Activated naive CD8-positive, alpha-beta T cell (primary cell): ENCODE results near the gene ZNF516.

ENCODE experiments used
- H3K27ac Mint-ChIP-seq: one replicate; pipeline ENCODE4 v1.8.0; 2021; ENCODE audit warnings: mixed read lengths
- H3K27me3 Mint-ChIP-seq: one replicate; pipeline ENCODE4 v1.8.0; 2021; ENCODE audit warnings: mixed read lengths
- H3K36me3 Mint-ChIP-seq: one replicate; pipeline ENCODE4 v1.8.0; 2021; ENCODE audit warnings: mixed read lengths
- H3K4me1 Mint-ChIP-seq: one replicate; pipeline ENCODE4 v1.8.0; 2021; ENCODE audit warnings: low read depth, mixed read lengths
- H3K4me3 Mint-ChIP-seq: one replicate; pipeline ENCODE4 v1.8.0; 2021; ENCODE audit warnings: mild to moderate bottlenecking, mixed read lengths
- H3K9me3 Mint-ChIP-seq: one replicate; pipeline ENCODE4 v1.8.0; 2021; ENCODE audit warnings: low read depth, mixed read lengths

Gene ZNF516

DNA sequence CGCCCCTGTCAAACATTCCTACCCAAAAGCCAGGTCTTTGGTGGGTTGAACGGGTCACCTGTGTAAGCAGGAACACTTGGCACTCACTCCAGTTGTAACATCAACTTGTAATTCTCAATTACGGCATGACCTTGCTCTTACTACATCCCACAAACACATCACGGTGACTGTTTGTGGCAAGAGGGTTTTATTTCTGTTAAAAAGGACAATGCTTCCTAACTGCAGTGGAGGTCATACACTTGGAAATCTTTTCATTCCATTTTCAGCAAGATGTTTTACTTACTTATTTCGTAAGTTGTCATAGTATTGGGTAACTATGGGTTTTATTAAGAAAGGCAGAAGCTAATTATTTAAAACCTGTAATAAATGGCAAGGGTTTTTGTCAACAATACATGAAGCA lies 126.1 kb downstream of the ZNF516 start:
- Mint-ChIP-seq H3K36me3 (peaks cover 11% of the 10 kb centered on the region), H3K27me3 (no peaks in the 10 kb centered on the region), H3K4me3 (no peak overlapping the region), H3K9me3 (no peaks in the 10 kb centered on the region), H3K27ac (no peak overlapping the region), H3K4me1 (peaks cover 21% of the 10 kb centered on the region)

DNA sequence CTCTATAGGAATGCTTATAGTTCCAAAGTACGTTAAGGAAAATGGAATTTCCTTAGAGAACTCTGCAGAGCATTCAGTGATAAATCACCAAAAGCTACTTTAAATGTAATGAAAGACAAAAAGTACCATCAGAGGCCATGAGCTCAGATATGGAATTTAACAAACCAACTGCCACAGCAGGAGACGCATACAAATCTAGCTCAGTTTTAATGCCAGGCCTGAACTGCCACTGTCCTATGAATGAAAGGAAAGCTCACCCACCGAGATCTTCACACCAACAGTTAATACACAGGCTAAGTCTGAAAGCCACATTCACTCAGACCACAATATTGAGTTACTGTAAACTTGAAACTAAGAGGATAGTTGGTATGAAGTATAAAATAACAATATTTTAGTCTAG lies 126.8 kb downstream of the ZNF516 start:
- no peak overlapping the region for H3K4me3 Mint-ChIP-seq
- no peak overlapping the region for H3K27ac Mint-ChIP-seq
- no peaks in the 10 kb centered on the region for H3K9me3 Mint-ChIP-seq
- H3K27me3 Mint-ChIP-seq: no peaks in the 10 kb centered on the region
- H3K4me1 Mint-ChIP-seq: peaks cover 16% of the 10 kb centered on the region
- peaks cover 13% of the 10 kb centered on the region for H3K36me3 Mint-ChIP-seq

DNA sequence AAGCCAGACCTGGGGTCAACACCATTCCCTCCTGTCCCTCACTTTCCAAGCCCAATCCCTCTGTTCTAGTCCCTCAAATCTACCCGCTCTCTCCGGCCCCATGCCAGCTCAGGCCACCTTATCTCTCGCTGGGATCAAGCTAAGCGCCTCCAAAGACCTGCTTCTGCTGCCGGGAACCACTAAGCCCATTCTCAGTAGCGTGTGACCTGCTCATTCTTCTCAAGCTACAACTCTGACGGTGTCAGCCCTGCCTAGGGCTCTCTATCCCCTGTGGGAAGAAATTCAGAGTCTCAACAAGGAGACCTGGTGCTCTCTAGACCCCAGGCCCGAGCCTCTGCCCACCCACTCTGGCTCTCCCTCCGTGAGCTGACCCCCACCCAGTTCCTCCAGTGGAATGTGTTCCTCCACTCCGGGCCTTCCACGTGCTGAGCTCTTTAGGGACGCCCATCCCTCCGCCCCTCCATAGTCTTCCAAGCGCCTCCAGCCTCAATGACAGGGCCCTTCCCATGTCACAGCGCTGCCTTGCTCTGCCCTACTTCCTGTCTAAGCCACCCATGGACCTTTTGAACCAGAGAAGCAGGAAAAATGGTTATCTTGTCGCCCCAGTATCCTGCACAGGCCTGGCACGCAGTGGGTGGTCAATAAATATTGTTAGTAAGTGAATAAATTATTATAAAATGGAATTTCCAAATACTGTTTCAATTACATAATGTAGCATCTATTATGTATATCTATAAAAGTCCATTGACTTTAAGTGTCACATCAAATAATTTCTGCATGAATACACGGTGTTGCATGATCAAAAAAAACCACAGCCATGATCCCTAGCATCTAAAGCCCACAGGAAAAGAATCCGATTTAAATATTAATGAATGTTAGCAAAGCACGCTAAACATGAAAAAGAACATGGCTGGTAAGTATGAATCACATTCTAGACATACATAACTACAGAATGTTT lies 127.6 kb downstream of the ZNF516 start:
- Mint-ChIP-seq H3K27me3 (no peaks in the 10 kb centered on the region), H3K4me3 (no peak overlapping the region), H3K36me3 (peaks cover 20% of the 10 kb centered on the region), H3K4me1 (peaks cover 9% of the 10 kb centered on the region), H3K27ac (no peak overlapping the region), H3K9me3 (no peaks in the 10 kb centered on the region)

DNA sequence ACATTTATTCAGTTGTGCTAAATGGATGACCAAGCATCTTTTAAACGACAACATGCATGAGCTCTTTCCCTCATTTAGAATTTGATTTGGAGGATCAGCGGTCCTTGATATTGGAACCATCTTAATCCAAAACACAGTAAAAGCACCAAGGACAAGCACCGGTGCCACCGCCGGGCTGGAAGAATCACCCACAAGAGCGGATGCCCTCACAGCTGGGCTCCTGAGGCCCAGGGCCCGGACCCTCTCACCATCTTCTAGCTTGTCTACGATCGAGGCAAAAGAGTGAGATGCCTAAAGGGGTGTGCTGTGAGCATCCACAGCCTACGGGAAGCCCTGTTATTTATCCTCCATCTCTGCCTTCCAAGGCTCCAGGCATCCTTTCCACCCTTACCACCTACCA lies 129.5 kb downstream of the ZNF516 start:
- no peaks in the 10 kb centered on the region for H3K27me3 Mint-ChIP-seq
- peaks cover 15% of the 10 kb centered on the region for H3K36me3 Mint-ChIP-seq
- H3K4me1 Mint-ChIP-seq: peaks cover 8% of the 10 kb centered on the region
- H3K4me3 Mint-ChIP-seq: no peak overlapping the region
- H3K9me3 Mint-ChIP-seq: no peaks in the 10 kb centered on the region
- no peak overlapping the region for H3K27ac Mint-ChIP-seq

DNA sequence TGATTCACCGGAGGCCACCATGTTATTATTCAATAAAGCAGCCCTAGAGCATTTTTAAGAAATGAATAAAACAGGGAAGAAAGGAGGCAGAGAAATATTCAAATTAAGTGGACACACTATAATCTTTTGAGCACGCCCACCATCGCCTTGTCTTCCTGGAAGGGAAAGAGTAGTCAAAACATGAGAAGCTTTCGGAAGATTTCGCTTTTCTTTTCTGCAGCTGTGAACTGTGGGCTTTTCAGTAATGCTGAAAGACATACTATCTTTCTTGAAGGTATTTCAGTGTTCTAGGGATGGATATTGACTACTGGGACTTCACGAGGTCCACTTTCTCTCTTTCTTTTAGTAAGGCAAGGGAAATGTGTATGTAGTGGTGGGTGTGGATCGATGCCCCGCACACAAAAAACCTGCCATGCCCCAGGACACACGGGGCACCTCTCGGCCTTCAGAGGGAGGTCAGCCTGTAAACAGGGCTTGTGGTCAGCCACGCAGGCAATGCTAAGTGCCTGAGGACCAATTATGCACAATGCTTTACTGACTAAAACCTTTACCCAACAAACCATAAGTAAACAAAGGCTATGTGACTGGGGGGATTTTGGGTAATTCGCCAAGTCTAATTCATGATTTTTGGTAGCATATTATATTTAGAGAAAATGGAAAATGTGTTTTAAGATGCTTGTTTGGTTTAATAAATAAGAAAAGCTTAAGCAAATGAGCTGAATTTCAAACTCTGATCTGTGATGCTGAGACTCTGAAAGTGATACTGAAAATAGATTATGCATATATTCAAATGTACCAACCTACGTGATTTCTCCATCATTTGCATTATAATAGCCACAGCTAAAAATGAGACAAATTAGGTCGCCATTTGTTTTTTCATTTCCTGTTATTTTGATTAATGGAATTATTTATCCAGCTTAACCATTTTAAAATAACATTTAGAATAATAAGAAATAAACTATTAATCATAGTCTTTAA lies 130.5 kb downstream of the ZNF516 start:
- H3K9me3 Mint-ChIP-seq: no peaks in the 10 kb centered on the region

DNA sequence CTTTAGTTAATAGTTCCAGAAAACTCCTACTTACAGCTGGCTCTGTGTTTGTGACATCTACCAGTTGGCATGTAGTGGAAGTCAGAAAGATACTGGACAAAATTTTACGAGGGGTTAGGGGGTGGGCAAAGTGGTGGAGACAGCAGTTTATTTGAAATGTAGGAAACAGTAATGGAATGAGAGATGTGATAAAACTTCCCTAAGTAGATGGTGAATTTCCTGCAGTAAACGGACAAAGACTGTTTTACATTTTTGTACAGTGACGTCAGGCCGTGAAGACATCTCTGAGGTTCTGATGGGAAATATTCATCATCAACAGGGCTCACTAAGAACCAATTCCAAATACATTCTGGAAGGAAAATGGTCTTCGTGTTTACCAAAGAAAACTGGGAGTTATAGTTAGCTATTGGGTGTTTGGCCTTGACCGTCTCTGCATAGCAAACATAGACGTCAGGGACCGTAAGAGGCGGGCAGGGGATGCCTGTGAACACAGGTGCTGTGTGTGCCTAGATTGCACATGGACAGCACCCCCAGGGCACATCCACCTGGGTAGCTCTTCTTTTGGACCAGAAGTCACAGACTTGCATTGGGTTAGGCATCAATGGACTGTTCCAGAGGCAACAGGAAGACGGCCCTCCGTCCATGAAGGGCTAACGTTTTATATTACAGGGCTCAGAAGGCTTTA lies 131.5 kb downstream of the ZNF516 start:
- Mint-ChIP-seq H3K27ac (no peak overlapping the region), H3K27me3 (no peaks in the 10 kb centered on the region), H3K9me3 (no peaks in the 10 kb centered on the region), H3K36me3 (peaks cover 13% of the 10 kb centered on the region), H3K4me1 (peaks cover 6% of the 10 kb centered on the region), H3K4me3 (no peak overlapping the region)

More for the DNA sequence above, 130.5 kb downstream of the ZNF516 start:
- Mint-ChIP-seq H3K4me3 (no peak overlapping the region), H3K27ac (no peak overlapping the region), H3K27me3 (no peaks in the 10 kb centered on the region), H3K36me3 (peaks cover 11% of the 10 kb centered on the region), H3K4me1 (peaks cover 8% of the 10 kb centered on the region)

DNA sequence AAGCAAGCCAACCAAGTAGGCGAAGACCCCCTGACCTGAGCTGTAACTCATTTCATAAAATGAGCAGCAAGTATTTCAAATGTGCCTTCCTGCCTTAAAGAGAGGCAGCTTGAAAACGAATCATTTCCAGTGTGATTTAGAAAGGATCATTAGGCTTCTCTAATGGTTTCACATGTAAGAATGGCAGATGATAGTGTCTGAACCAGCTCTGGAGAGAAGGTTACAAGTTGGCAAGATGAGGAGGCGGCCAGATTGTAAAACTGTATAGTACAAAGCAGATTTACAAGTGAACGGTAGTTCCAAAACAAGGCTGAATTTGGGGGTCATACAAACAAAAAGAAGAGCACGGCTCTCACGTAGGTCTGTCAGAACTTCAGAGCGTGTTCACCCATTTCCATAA lies 132.4 kb downstream of the ZNF516 start:
- Mint-ChIP-seq H3K36me3 (peaks cover 13% of the 10 kb centered on the region), H3K27ac (no peak overlapping the region), H3K4me1 (peaks cover 6% of the 10 kb centered on the region), H3K27me3 (no peaks in the 10 kb centered on the region), H3K4me3 (no peak overlapping the region), H3K9me3 (no peaks in the 10 kb centered on the region)

DNA sequence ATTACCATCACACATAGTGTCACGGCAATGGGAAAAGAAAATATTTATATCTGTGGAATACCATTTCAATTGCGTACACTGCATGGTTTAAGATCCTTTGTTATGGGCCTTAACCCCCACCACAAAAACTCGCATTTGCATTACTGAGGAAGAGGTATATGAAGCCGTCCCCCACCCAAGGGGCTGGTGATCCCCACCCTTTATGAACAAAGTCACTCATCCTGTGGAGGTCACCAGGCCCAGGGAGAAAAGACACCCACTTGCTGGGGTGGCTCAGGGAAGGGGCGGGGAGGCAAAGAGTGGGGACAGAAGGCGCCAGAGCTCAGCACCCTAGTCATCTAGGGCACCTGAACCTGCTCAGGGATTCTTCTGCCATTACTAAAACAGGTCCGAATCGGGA lies 133.8 kb downstream of the ZNF516 start:
- Mint-ChIP-seq H3K27me3 (no peaks in the 10 kb centered on the region), H3K27ac (no peak overlapping the region), H3K9me3 (no peaks in the 10 kb centered on the region), H3K4me3 (no peak overlapping the region), H3K4me1 (peaks cover 6% of the 10 kb centered on the region), H3K36me3 (peaks cover 15% of the 10 kb centered on the region)

DNA sequence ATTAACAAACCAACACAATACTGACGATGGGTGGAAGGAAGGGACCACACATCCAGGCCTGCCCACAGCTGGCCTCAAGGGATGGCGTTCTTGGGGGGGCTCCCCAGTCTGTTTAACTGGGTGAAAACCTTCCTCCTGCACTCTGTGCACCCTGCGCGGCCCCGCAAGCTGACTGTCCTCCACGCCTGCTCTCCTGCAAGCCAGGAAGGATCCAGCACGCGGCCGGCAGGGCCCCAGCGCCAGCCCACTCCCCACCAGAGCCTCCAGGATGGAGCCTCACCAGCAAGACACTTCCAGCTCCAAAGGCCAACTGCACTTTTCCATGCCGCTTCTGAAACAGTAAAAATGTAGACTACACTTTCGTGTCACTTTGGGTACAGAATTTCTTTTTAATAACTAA lies 135.1 kb downstream of the ZNF516 start:
- Mint-ChIP-seq H3K9me3 (no peaks in the 10 kb centered on the region), H3K27me3 (no peaks in the 10 kb centered on the region), H3K27ac (no peak overlapping the region), H3K36me3 (peaks cover 20% of the 10 kb centered on the region), H3K4me3 (no peak overlapping the region), H3K4me1 (peaks cover 6% of the 10 kb centered on the region)

DNA sequence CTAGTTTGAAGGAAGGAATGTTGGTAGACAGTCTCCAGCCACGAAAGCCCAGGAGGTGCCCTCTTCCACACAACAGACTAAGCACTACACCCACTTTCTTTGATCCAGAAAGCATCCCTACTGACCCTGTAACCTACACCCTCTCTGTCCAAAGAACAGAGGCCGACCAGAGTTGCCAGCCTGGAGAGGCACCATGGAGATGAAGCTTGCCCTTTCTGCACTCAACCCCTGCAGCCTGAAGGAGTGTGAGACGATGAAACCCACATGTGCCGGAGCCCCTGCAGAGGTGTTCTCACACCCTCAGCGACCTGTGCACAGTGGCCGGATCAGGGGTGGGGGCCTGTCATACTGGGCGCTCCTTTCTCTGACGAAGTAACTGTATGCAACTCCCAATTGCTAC lies 136.3 kb downstream of the ZNF516 start:
- Mint-ChIP-seq H3K4me1 (peaks cover under 1% of the 10 kb centered on the region), H3K27me3 (no peaks in the 10 kb centered on the region), H3K27ac (no peak overlapping the region), H3K9me3 (peaks cover 6% of the 10 kb centered on the region), H3K36me3 (peaks cover 23% of the 10 kb centered on the region), H3K4me3 (no peak overlapping the region)

DNA sequence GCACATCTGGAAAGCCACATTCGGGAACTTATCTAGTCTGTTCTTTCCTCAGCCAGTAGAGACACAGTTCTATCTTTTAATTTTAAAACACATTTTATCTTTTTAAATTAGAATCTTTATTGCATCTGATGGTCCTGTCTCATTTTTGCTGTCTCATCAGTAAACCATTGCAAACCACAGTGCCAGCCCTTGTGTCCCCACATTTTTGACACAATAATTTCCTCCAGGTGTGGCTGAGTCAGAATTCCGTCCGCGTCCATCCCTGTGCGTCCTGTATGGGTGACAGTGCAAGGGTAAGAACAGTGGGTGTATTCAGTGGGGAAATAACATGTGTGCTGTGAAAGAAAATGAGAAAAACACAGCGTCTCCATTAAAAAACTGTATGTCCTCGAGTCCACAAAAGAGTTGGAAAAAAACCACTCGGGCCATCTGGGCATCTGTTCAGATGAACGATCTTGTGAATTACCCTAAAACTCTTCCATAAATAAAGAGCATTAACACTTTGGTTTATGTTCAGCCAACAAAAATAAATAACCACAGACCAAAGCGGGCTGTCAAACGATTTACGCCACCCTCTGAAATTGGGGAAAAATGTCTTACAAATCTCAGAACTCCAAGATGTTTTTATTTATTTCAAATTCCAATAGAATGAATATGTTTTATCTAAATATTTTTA lies 137.3 kb downstream of the ZNF516 start:
- peaks cover 15% of the 10 kb centered on the region for H3K36me3 Mint-ChIP-seq
- H3K27ac Mint-ChIP-seq: no peak overlapping the region
- no peaks in the 10 kb centered on the region for H3K27me3 Mint-ChIP-seq
- no peak overlapping the region for H3K4me3 Mint-ChIP-seq
- peaks cover 6% of the 10 kb centered on the region for H3K9me3 Mint-ChIP-seq
- no peaks in the 10 kb centered on the region for H3K4me1 Mint-ChIP-seq

DNA sequence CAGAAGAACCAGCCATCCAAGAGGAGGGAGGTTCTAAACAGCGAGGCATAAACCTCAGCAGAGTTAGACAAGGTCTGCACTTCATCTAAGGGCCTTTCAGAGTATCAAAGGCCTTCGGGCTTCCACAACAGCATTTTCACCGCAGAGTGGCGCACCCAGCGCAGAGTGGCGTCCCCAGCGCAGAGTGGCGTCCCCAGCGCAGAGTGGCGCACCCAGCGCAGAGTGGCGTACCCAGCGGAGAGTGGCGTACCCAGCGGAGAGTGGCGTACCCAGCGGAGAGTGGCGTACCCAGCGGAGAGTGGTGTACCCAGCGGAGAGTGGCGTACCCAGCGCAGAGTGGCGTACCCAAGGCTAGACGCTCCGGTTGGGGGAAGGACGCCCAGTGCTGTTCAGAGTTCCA lies 137.9 kb downstream of the ZNF516 start:
- Mint-ChIP-seq H3K9me3 (peaks cover 6% of the 10 kb centered on the region), H3K27me3 (no peaks in the 10 kb centered on the region), H3K4me3 (no peak overlapping the region), H3K36me3 (peaks cover 14% of the 10 kb centered on the region), H3K27ac (no peak overlapping the region), H3K4me1 (no peaks in the 10 kb centered on the region)

DNA sequence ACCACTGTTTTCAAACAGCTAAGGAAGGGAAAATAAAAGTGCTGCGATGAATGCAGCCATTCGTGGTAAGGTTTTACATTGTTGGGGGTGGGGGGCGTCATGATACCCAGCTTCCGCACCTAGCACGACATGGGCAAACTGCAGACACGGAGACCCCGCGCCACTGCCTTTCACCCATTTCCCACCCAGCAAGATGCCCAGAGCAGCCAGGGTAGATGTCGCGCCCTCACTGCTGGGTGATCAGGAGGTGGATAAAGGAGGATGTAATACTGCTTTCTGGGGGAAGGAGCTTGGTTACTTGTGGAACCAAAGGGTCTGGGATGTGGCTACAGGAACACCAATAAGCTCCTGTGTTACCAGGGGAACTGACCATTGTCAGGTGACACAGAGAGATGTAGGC lies 138.4 kb downstream of the ZNF516 start:
- Mint-ChIP-seq H3K27me3 (no peaks in the 10 kb centered on the region), H3K9me3 (peaks cover 6% of the 10 kb centered on the region), H3K4me3 (no peak overlapping the region), H3K4me1 (no peaks in the 10 kb centered on the region), H3K27ac (no peak overlapping the region), H3K36me3 (peaks cover 14% of the 10 kb centered on the region)

DNA sequence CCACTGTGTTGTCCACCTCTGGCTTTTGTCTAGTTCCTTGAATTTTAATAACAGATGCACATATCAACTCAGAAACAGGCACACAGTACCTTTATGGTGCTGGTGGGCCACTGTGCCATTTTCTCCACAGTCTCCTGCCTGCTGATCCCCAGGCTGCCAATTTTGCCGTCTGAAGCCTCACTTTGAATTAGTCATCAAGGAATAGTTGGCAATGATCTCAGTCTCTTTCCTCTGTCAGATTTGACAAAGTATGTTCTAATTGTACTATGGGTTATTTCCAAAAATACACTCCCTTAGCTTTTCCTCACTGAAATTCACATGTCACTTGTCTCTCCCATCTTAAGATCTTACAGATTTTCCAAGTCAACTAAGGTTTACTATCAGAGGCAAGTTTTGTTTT lies 140.7 kb downstream of the ZNF516 start:
- Mint-ChIP-seq H3K9me3 (peaks cover 6% of the 10 kb centered on the region), H3K4me1 (no peaks in the 10 kb centered on the region), H3K27ac (no peak overlapping the region), H3K36me3 (peaks cover 13% of the 10 kb centered on the region), H3K4me3 (no peak overlapping the region), H3K27me3 (no peaks in the 10 kb centered on the region)
